Right lobe of liver (tissue), 4 donors: ENCODE results near the gene DNAJB6.

Experiments
- CTCF ChIP-seq, 4 donors: fragments of 200-600 bp in 3 of 4; fragments of 450-650 bp in 1 of 4; IDR thresholded peaks; one replicate each; pipeline versions ENCODE4 v1.5.1 to v1.8.0; 2016 to 2022; ENCODE audit warnings: antibody characterized with exemption in 4 of 4, mild to moderate bottlenecking in 2 of 4
- POLR2A ChIP-seq: fragments of 450-650 bp; IDR thresholded peaks from one replicate; pipeline ENCODE4 v1.6.1; 2017; ENCODE audit warnings: antibody characterized with exemption, mild to moderate bottlenecking
- donor health status: DM: no; HTN: no; CAD: no.
- donor health status: DM: no; HTN: no; CAD: no.
- donor health status: DM: no; HTN: yes; CAD: no.

DNA sequence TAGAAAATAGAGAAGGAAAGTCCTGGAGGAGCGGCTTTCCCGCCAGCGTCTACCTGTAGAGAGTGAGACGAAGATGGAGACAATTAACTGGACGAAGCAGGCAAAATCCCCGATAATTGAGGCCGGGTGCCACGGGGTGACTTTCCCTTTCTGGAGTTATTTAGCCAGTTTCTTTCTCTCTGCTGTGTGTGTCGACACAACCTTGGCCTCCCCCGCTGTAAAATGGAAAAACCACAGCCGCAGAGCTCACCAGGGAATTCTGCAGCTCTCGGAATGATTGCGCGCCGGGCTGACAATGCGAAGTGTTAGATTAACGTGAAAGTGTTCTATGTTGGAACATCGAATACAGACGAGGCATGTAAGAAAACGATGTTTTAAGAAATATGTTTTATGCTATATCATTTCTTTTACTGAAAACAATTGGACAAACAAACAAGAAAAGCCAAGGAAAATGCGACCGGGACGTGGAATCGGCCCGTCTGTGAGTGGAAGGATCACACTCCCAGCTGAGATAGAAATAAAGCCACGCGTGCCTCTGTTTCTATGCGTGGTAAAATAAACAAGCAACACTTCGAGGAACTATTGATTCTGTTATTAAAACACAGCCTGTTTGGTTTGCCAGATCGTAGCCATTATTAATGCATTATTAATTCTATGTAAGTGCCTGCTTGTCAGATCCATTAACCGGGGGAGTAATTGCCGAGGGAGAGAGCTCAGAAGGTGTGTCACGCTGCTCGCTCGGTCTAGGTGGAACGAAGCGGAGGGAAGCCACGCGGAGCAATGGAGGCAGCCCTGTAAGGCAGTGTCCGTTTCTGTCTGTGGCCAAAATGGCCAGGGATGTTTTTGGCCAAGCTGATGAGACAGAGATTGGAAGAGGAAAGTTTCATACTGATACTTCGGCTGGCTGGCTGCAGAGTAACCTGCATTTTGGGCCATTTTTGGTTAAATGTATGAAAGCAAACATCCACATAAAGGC, 129.4 kb downstream of the DNAJB6 start:
- TF ChIP-seq CTCF (IDR thresholded peaks at IDR 0.05) (no peak), POLR2A (no peak)
